IMR-90 (cell line): ENCODE measurements around the gene ABCA2. TPM values are rescaled to one million over a fixed set of nuclear protein-coding genes. Genes with fewer than 3 reads are reported as not detected.

Source experiments
- ATAC-seq: fragments of 200-7000 bp; cut with Tn5 transposase; 2 replicates; pipeline ENCODE4 v1.9.1; 2020; ENCODE audit warnings: low read depth, mild to moderate bottlenecking, moderate library complexity
- BruUV-seq: library from RNA; stranded (reverse); fragments of 400-500 nt; replicated peaks from 2 replicates; lab custom pipeline; 2021; lab: Mats Ljungman, UMichigan
- CTCF ChIA-PET: fragments of 300-600 bp; formaldehyde crosslinking; extraction: SDS; loops from one replicate; lab custom pipeline; 2021; ENCODE audit warnings: antibody characterized with exemption; lab: Yijun Ruan, JAX
- POLR2A ChIA-PET: fragments of 300-600 bp; sonication (Branson Sonifier 250); formaldehyde crosslinking; loops from one replicate; lab custom pipeline; 2022; ENCODE audit warnings: antibody characterized with exemption; ENCODE audit not compliant: unreplicated experiment; lab: Charles Lee
- DNase-seq: peaks from one replicate; pipeline ENCODE4 v3.0.0; 2013
- H2AFZ ChIP-seq: replicated peaks from 2 replicates; pipeline ENCODE3; 2013; ENCODE audit warnings: low read length, mild to moderate bottlenecking; ENCODE audit not compliant: poor library complexity
- H2AK5ac ChIP-seq: 2 replicates; pipeline ENCODE4 v1.6.1; 2013; ENCODE audit warnings: low read depth, low read length, inconsistent platforms
- H2AK9ac ChIP-seq: replicated peaks from 2 replicates; pipeline ENCODE3; 2013; ENCODE audit warnings: mild to moderate bottlenecking, low read depth, low read length, moderate library complexity; ENCODE audit not compliant: poor library complexity
- H2BK120ac ChIP-seq: 2 replicates; pipeline ENCODE4 v1.6.1; 2013; ENCODE audit warnings: low read depth, low read length, inconsistent platforms
- H2BK15ac ChIP-seq: 3 replicates; pipeline ENCODE4 v1.6.1; 2013; ENCODE audit warnings: low read depth, low read length, inconsistent platforms
- H2BK20ac ChIP-seq: 2 replicates; pipeline ENCODE4 v1.6.1; 2013; ENCODE audit warnings: low read depth, mild to moderate bottlenecking, inconsistent platforms, low read length, moderate library complexity
- H2BK5ac ChIP-seq: 2 replicates; pipeline ENCODE4 v1.6.1; 2013; ENCODE audit warnings: mild to moderate bottlenecking, low read depth, low read length, inconsistent platforms; ENCODE audit not compliant: poor library complexity, severe bottlenecking
- H3K14ac ChIP-seq: replicated peaks from 2 replicates; pipeline ENCODE4 v1.6.1; 2013; ENCODE audit warnings: low read depth, low read length, inconsistent platforms
- H3K18ac ChIP-seq: 2 replicates; pipeline ENCODE4 v1.6.1; 2013; ENCODE audit warnings: low read depth, low read length, control low read depth
- H3K23ac ChIP-seq: 2 replicates; pipeline ENCODE4 v1.6.1; 2013; ENCODE audit warnings: low read depth, low read length, inconsistent platforms
- H3K27ac ChIP-seq: 2 replicates; pipeline ENCODE4 v1.5.1; 2013; ENCODE audit warnings: mild to moderate bottlenecking, control low read depth, low read length; ENCODE audit not compliant: insufficient read depth
- H3K27me3 ChIP-seq: 2 replicates; pipeline ENCODE4 v1.6.1; 2013; ENCODE audit warnings: low read length; ENCODE audit not compliant: control insufficient read depth, insufficient read depth
- H3K36me3 ChIP-seq: 2 replicates; pipeline ENCODE4 v1.6.1; 2013; ENCODE audit warnings: low read length, mixed read lengths; ENCODE audit not compliant: control insufficient read depth, insufficient read depth
- H3K4ac ChIP-seq: 2 replicates; pipeline ENCODE4 v1.6.1; 2013; ENCODE audit warnings: low read depth, low read length, inconsistent platforms
- H3K4me1 ChIP-seq: 2 replicates; pipeline ENCODE4 v1.6.1; 2013; ENCODE audit warnings: low read length, mixed read lengths; ENCODE audit not compliant: control insufficient read depth, insufficient read depth
- H3K4me2 ChIP-seq: 2 replicates; pipeline ENCODE4 v1.6.1; 2013; ENCODE audit warnings: low read depth, mild to moderate bottlenecking, control low read depth, low read length, moderate library complexity
- H3K4me3 ChIP-seq: 2 replicates; pipeline ENCODE4 v1.5.1; 2013; ENCODE audit warnings: low read depth, mild to moderate bottlenecking, control low read depth, low read length, moderate library complexity; ENCODE audit not compliant: insufficient read depth
- H3K56ac ChIP-seq: 2 replicates; pipeline ENCODE4 v1.6.1; 2013; ENCODE audit warnings: low read length, inconsistent platforms; ENCODE audit not compliant: insufficient read depth; ENCODE audit errors: extremely low read depth
- H3K79me1 ChIP-seq, 2 experiments: 2 replicates each; pipeline ENCODE4 v1.6.1; 2013; ENCODE audit warnings: low read length in 2 of 2, inconsistent platforms in 1 of 2, low read depth in 1 of 2
- H3K9ac ChIP-seq: 2 replicates; pipeline ENCODE4 v1.6.1; 2013; ENCODE audit warnings: low read depth, low read length, control low read depth
- H3K9me1 ChIP-seq: 2 replicates; pipeline ENCODE4 v1.6.1; 2013; ENCODE audit warnings: low read length, inconsistent platforms; ENCODE audit not compliant: insufficient read depth
- H3K9me3 ChIP-seq: 2 replicates; pipeline ENCODE4 v1.6.1; 2013; ENCODE audit warnings: low read length; ENCODE audit not compliant: control insufficient read depth, insufficient read depth
- H4K20me1 ChIP-seq: 2 replicates; pipeline ENCODE4 v1.6.1; 2013; ENCODE audit warnings: low read length, inconsistent platforms; ENCODE audit not compliant: insufficient read depth
- H4K5ac ChIP-seq: 2 replicates; pipeline ENCODE4 v1.6.1; 2013; ENCODE audit warnings: mild to moderate bottlenecking, low read depth, low read length, control low read depth
- H4K8ac ChIP-seq, 2 experiments: 2 replicates each; pipeline ENCODE4 v1.6.1; 2013; ENCODE audit warnings: low read depth in 2 of 2, low read length in 2 of 2, control low read depth in 1 of 2, inconsistent platforms in 1 of 2
- H4K91ac ChIP-seq: 2 replicates; pipeline ENCODE4 v1.6.1; 2013; ENCODE audit warnings: low read depth, low read length, inconsistent platforms; ENCODE audit not compliant: insufficient read depth
- MAFK ChIP-seq: IDR thresholded peaks from 2 replicates; pipeline ENCODE4 v1.6.1; 2012; ENCODE audit warnings: low read depth, low read length, improper control_type of control experiment
- WGBS, 2 experiments: methylation state at CpG; one replicate each; pipeline versions ENCODE4 v1.1.5 to v1.1.7; 2013; ENCODE audit warnings: missing lambda C conversion rate in 2 of 2; ENCODE audit not compliant: insufficient read length in 1 of 2; ENCODE audit errors: extremely low coverage in 2 of 2; 5-methylcytosine and 5-hydroxymethylcytosine counted together
- dilution Hi-C: fragments of 300-500 bp; cut with HindIII; formaldehyde crosslinking; loops from one replicate; pipeline ENCODE4 v1.14.3; 2018; ENCODE audit warnings: low sequenced_read_pairs; ENCODE audit not compliant: unreplicated experiment
- in situ Hi-C: fragments of 300-500 bp; cut with MboI; formaldehyde crosslinking; loops from 3 replicates; pipeline ENCODE4 v1.14.3; 2019; ENCODE audit warnings: low sequenced_read_pairs, inconsistent platforms, mixed read lengths
- intact Hi-C: fragments of 100-400 bp; cut with micrococcal nuclease; formaldehyde crosslinking; loops from 2 replicates; pipeline ENCODE4 v1.10.0; 2022
- polyA plus RNA-seq, 3 experiments: library from polyadenylated mRNA; depleted of rRNA; stranded (reverse); fragments of >200 nt; gene quantifications; 2 replicates each; pipeline ENCODE4 v1.2.3, GENCODE V29; 2012; ENCODE audit warnings: low replicate concordance in 1 of 3
- total RNA-seq: library from RNA; depleted of rRNA; stranded (reverse); fragments of >200 nt; gene quantifications from 2 replicates; pipeline ENCODE4 v1.2.3, GENCODE V29; 2012

Gene ABCA2
- total and polyA plus RNA-seq, 2 of the 4 experiments (the other 2 are of a cell fraction) = 3.8 to 46.0 TPM

DNA sequence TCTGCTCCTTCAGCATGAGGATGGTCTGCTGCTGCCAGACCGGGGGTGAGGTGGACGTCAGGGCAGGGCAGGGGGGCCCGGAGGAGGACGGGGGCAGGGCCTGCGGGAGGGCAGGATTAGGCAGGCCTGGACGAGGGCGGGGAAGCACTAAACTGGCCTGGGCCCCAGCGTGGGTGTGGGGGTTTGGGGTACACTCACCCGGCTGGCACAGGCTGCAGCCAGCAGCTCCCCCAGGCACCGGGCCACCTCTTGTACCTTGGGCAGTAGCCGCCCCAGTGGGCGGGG, 36.8 kb upstream of the ABCA2 start:
- H2BK15ac ChIP-seq = no peak overlapping the region
- H3K9me1 ChIP-seq = no peaks in the 10 kb centered on the region
- ChIA-PET CTCF (interaction anchor here (1.2 kb wide), 2 partner anchors 9 to 18 kb away, joined by 4 read pairs; partner anchors contain the start of gene NPDC1), POLR2A (no interaction called here)
- peaks cover 2 to 11% of the 10 kb centered on the region in 2 experiments for H3K79me1 ChIP-seq
- dilution Hi-C loops (no loop called here), in situ Hi-C loops (no loop called here), intact Hi-C loops (no loop called here)
- no peak for TF ChIP-seq MAFK
- H3K23ac ChIP-seq = no peak overlapping the region
- no peak overlapping the region for H3K4me3 ChIP-seq
- H4K5ac ChIP-seq = no peak overlapping the region
- H2AK9ac ChIP-seq = no peak overlapping the region
- no peak overlapping the region for H3K9ac ChIP-seq
- DNase-seq (no peak), ATAC-seq (no peak)
- H3K14ac ChIP-seq = no peak overlapping the region
- peaks cover 3% of the 10 kb centered on the region; the same call in 1 of the 2 replicates for H3K4me1 ChIP-seq
- no peaks in the 10 kb centered on the region for H3K36me3 ChIP-seq
- no peaks in the 10 kb centered on the region; the same call in 1 of the 2 replicates for H3K27me3 ChIP-seq
- H2BK5ac ChIP-seq = no peak overlapping the region
- no peak overlapping the region for H2AK5ac ChIP-seq
- no peak overlapping the region for H3K4me2 ChIP-seq
- H3K4ac ChIP-seq = no peak overlapping the region
- H2AFZ ChIP-seq = no peak overlapping the region
- H4K91ac ChIP-seq = no peak overlapping the region
- no peak overlapping the region for H2BK120ac ChIP-seq
- no TSS peak for BruUV-seq
- no peak overlapping the region for H4K8ac ChIP-seq
- no peak overlapping the region for H3K56ac ChIP-seq
- WGBS, 2 experiments = 90% methylated on average over 12 of the region's 12 CpGs; no CpG with 5 or more reads in 1 of the 2 experiments
- no peak overlapping the region for H2BK20ac ChIP-seq
- H3K9me3 ChIP-seq = no peaks in the 10 kb centered on the region
- no peak overlapping the region for H3K27ac ChIP-seq
- H3K18ac ChIP-seq = no peak overlapping the region
- no peaks in the 10 kb centered on the region for H4K20me1 ChIP-seq
